Osteoblast (primary cell): ENCODE data around the gene SLC36A1. TPM values are rescaled to one million over a fixed set of nuclear protein-coding genes. Genes with fewer than 3 reads are reported as not detected.
A peak's percentile ranks its signal among the peaks of the same experiment; 100 is the strongest.

Experiments used
- DNase-seq: peaks from one replicate; pipeline ENCODE4 v3.0.0; 2011; ENCODE audit warnings: low spot score, mixed read lengths; ENCODE audit not compliant: insufficient read length; ENCODE audit errors: missing footprints
- H2AFZ ChIP-seq: 2 replicates; pipeline ENCODE4 v1.6.0; 2011; ENCODE audit warnings: mild to moderate bottlenecking, low read length
- H3K27ac ChIP-seq: 2 replicates; pipeline ENCODE4 v1.5.1; 2011; ENCODE audit warnings: mild to moderate bottlenecking, low read depth, low read length, moderate library complexity
- H3K27me3 ChIP-seq: 2 replicates; pipeline ENCODE4 v1.6.0; 2012; ENCODE audit warnings: mild to moderate bottlenecking, control low read depth, inconsistent platforms, low read length, moderate library complexity; ENCODE audit not compliant: insufficient read depth
- H3K36me3 ChIP-seq: 2 replicates; pipeline ENCODE4 v1.5.1; 2011; ENCODE audit warnings: mild to moderate bottlenecking, low read length, control low read depth, moderate library complexity; ENCODE audit not compliant: insufficient read depth
- H3K4me1 ChIP-seq: 2 replicates; pipeline ENCODE4 v1.5.1; 2011; ENCODE audit warnings: mild to moderate bottlenecking, low read length, control low read depth, moderate library complexity; ENCODE audit not compliant: insufficient read depth
- H3K4me2 ChIP-seq: 2 replicates; pipeline ENCODE4 v1.6.0; 2011; ENCODE audit warnings: mild to moderate bottlenecking, low read length; ENCODE audit not compliant: insufficient read depth
- H3K4me3 ChIP-seq: fragments of 200-600 bp; sonication (generic); 3 replicates; pipeline ENCODE4 v1.5.1; 2012; ENCODE audit warnings: mild to moderate bottlenecking, low read length, inconsistent platforms; ENCODE audit not compliant: insufficient read depth
- H3K79me2 ChIP-seq: 2 replicates; pipeline ENCODE4 v1.6.0; 2012; ENCODE audit warnings: mild to moderate bottlenecking, low read length, control low read depth, inconsistent platforms; ENCODE audit not compliant: insufficient read depth
- H3K9me3 ChIP-seq: 2 replicates; pipeline ENCODE4 v1.5.1; 2011; ENCODE audit warnings: low read depth, low read length, control low read depth
- H4K20me1 ChIP-seq: 2 replicates; pipeline ENCODE4 v1.6.0; 2012; ENCODE audit warnings: mild to moderate bottlenecking, low read length, control low read depth; ENCODE audit not compliant: insufficient read depth
- CTCF ChIP-seq: IDR thresholded peaks from 2 replicates; pipeline ENCODE4 v1.5.1; 2011; ENCODE audit warnings: mild to moderate bottlenecking, low read depth, low read length, moderate library complexity; ENCODE audit errors: extremely low read depth
- total RNA-seq: library from RNA; depleted of rRNA; stranded (reverse); fragments of >200 nt; gene quantifications from 2 replicates; pipeline ENCODE4 v1.2.3, GENCODE V29; 2012

SLC36A1 gene
- 19.5 and 22.7 TPM in 2 replicates for total RNA-seq

GRCh38 chr5:151447174-151448037, at the start of gene SLC36A1:
TSS of gene SLC36A1 (plus strand) at chr5:151447603. CDS start at chr5:151458793, 11,190 bp downstream.
- no peaks in the 10 kb centered on the region for H3K36me3 ChIP-seq
- peak within 1 kb of the TSS; percentile 72 for H3K27ac ChIP-seq
- H3K9me3 ChIP-seq, result no peaks in the 10 kb centered on the region
- peaks cover 6% of the 10 kb centered on the region for H3K27me3 ChIP-seq
- no peaks in the 10 kb centered on the region for H4K20me1 ChIP-seq
- H3K4me2 ChIP-seq, result peak within 1 kb of the TSS; percentile 97
- peak; percentile 95 for DNase-seq
- H3K4me1 ChIP-seq, result peaks cover 26% of the 10 kb centered on the region
- H3K4me3 ChIP-seq, result peak within 1 kb of the TSS; percentile 94
- peak; percentile 96 for TF ChIP-seq CTCF
- H3K79me2 ChIP-seq, result peaks cover 38% of the 10 kb centered on the region
- H2AFZ ChIP-seq, result peak within 1 kb of the TSS; percentile 93

- H3K4me3 ChIP-seq, result no peak overlapping the region
- H3K9me3 ChIP-seq, result no peaks in the 10 kb centered on the region
- no peaks in the 10 kb centered on the region for H4K20me1 ChIP-seq
- no peak for TF ChIP-seq CTCF
- H3K27ac ChIP-seq, result no peak overlapping the region
- no peaks in the 10 kb centered on the region for H3K4me1 ChIP-seq
- H3K36me3 ChIP-seq, result no peaks in the 10 kb centered on the region
- no peak overlapping the region for H3K4me2 ChIP-seq
- no peaks in the 10 kb centered on the region for H3K79me2 ChIP-seq
- DNase-seq, result no peak
- H3K27me3 ChIP-seq, result no peaks in the 10 kb centered on the region
- no peak overlapping the region for H2AFZ ChIP-seq
These were observed 41.9 kb upstream of the SLC36A1 start for GRCh38 chr5:151405334-151406160.

GRCh38 chr5:151406322-151406947, 41.0 kb upstream of the SLC36A1 start:
- peak; percentile 64 for TF ChIP-seq CTCF
- Histone ChIP-seq H3K4me2 (peak overlapping the region; percentile 45), H3K9me3 (no peaks in the 10 kb centered on the region), H4K20me1 (no peaks in the 10 kb centered on the region), H3K27ac (no peak overlapping the region), H3K27me3 (no peaks in the 10 kb centered on the region), H2AFZ (peak overlapping the region; percentile 79), H3K36me3 (no peaks in the 10 kb centered on the region), H3K79me2 (no peaks in the 10 kb centered on the region), H3K4me3 (no peak overlapping the region), H3K4me1 (no peaks in the 10 kb centered on the region)
- DNase-seq, result peak; percentile 58
